ENCODE measurements around the gene CTAGE15.
"Not testable (repeated sequence)": the region's sequence is repeated elsewhere in the genome, so short reads cannot be mapped to it uniquely, and the experiment has no call there.

GRCh38 chr7:143603549-143603948 is 31.9 kb downstream of the CTAGE15 start:
- not testable (repeated sequence) for TF ChIP-seq POLR2A, SPI1, POLR2AphosphoS5, TAF1 (IDR thresholded peaks at IDR 0.05; ENCODE audit: low read depth, low read length)

Measured in GM12891 (cell line).